ENCODE data around the gene MAP2. TPM values are rescaled to one million over a fixed set of nuclear protein-coding genes. Genes with fewer than 3 reads are reported as not detected.

Gene MAP2
- total RNA-seq, 2 experiments from 2014 or later, result not detected

- no peak overlapping the region for H3K4me3 Mint-ChIP-seq
- no peaks in the 10 kb centered on the region for H3K9me3 Mint-ChIP-seq
- DNase-seq (no peak), ATAC-seq (ENCODE audit: low read depth) (no peak)
- no peaks in the 10 kb centered on the region for H3K36me3 Mint-ChIP-seq
- H3K4me1 Mint-ChIP-seq, result no peaks in the 10 kb centered on the region
- POLR2A ChIA-PET, result no interaction called here
- H3K27me3 Mint-ChIP-seq, result no peaks in the 10 kb centered on the region
- H3K27ac Mint-ChIP-seq, result no peak overlapping the region
Observed at GRCh38 chr2:209517436-209517835, 93.6 kb downstream of the MAP2 start.

- ATAC-seq (ENCODE audit: low read depth) (no peak), DNase-seq (no peak)
- POLR2A ChIA-PET, result no interaction called here
- Mint-ChIP-seq H3K27ac (no peak overlapping the region), H3K4me3 (no peak overlapping the region), H3K36me3 (no peaks in the 10 kb centered on the region), H3K27me3 (no peaks in the 10 kb centered on the region), H3K4me1 (no peaks in the 10 kb centered on the region), H3K9me3 (no peaks in the 10 kb centered on the region)
Observed at GRCh38 chr2:209519271-209519670, 95.4 kb downstream of the MAP2 start.

- ATAC-seq (ENCODE audit: low read depth) (no peak), DNase-seq (no peak)
- Mint-ChIP-seq H3K36me3 (no peaks in the 10 kb centered on the region), H3K4me1 (no peaks in the 10 kb centered on the region), H3K4me3 (no peak overlapping the region), H3K27me3 (no peaks in the 10 kb centered on the region), H3K27ac (no peak overlapping the region), H3K9me3 (no peaks in the 10 kb centered on the region)
- POLR2A ChIA-PET, result no interaction called here
Observed at GRCh38 chr2:209519906-209520305, 96.1 kb downstream of the MAP2 start.

- no peak for DNase-seq
- H3K4me3 Mint-ChIP-seq, result no peak overlapping the region
- POLR2A ChIA-PET, result no interaction called here
- H3K4me1 Mint-ChIP-seq, result peaks cover 11% of the 10 kb centered on the region
- no peak overlapping the region for H3K27ac Mint-ChIP-seq
- peaks cover 3% of the 10 kb centered on the region for H3K27me3 Mint-ChIP-seq
- no peak for ATAC-seq (ENCODE audit: low read depth)
- no peaks in the 10 kb centered on the region for H3K36me3 Mint-ChIP-seq
- H3K9me3 Mint-ChIP-seq, result no peaks in the 10 kb centered on the region
Observed at GRCh38 chr2:209523041-209523740, 99.3 kb downstream of the MAP2 start.

GRCh38 chr2:209523867-209524266, 100.0 kb downstream of the MAP2 start:
- ATAC-seq (ENCODE audit: low read depth) (no peak), DNase-seq (no peak)
- Mint-ChIP-seq H3K4me3 (no peak overlapping the region), H3K36me3 (no peaks in the 10 kb centered on the region), H3K9me3 (no peaks in the 10 kb centered on the region), H3K27ac (no peak overlapping the region), H3K27me3 (peaks cover 3% of the 10 kb centered on the region), H3K4me1 (peaks cover 11% of the 10 kb centered on the region)
- POLR2A ChIA-PET, result no interaction called here

- ATAC-seq (ENCODE audit: low read depth) (no peak), DNase-seq (no peak)
- peaks cover 3% of the 10 kb centered on the region for H3K27me3 Mint-ChIP-seq
- no peaks in the 10 kb centered on the region for H3K9me3 Mint-ChIP-seq
- no peaks in the 10 kb centered on the region for H3K36me3 Mint-ChIP-seq
- no peak overlapping the region for H3K27ac Mint-ChIP-seq
- no peak overlapping the region for H3K4me3 Mint-ChIP-seq
- POLR2A ChIA-PET, result no interaction called here
- H3K4me1 Mint-ChIP-seq, result peaks cover 11% of the 10 kb centered on the region
Observed at GRCh38 chr2:209525331-209525730, 101.5 kb downstream of the MAP2 start.

GRCh38 chr2:209525834-209526281, 102.0 kb downstream of the MAP2 start:
- DNase-seq (no peak), ATAC-seq (ENCODE audit: low read depth) (no peak)
- Mint-ChIP-seq H3K36me3 (no peaks in the 10 kb centered on the region), H3K9me3 (no peaks in the 10 kb centered on the region), H3K4me1 (peaks cover 11% of the 10 kb centered on the region), H3K4me3 (peak overlapping the region; percentile 67), H3K27ac (no peak overlapping the region), H3K27me3 (peaks cover 4% of the 10 kb centered on the region)
- POLR2A ChIA-PET, result no interaction called here

- Mint-ChIP-seq H3K27ac (no peak overlapping the region), H3K27me3 (peaks cover 5% of the 10 kb centered on the region), H3K9me3 (no peaks in the 10 kb centered on the region), H3K36me3 (no peaks in the 10 kb centered on the region), H3K4me3 (peak overlapping the region; percentile 51), H3K4me1 (peaks cover 11% of the 10 kb centered on the region)
- POLR2A ChIA-PET, result no interaction called here
- no peak for DNase-seq
- no peak for ATAC-seq (ENCODE audit: low read depth)
Observed at GRCh38 chr2:209526561-209526960, 102.7 kb downstream of the MAP2 start.

- no peak overlapping the region for H3K27ac Mint-ChIP-seq
- ATAC-seq (ENCODE audit: low read depth), result no peak
- POLR2A ChIA-PET, result no interaction called here
- peaks cover 5% of the 10 kb centered on the region for H3K27me3 Mint-ChIP-seq
- no peaks in the 10 kb centered on the region for H3K9me3 Mint-ChIP-seq
- no peak for DNase-seq
- H3K4me3 Mint-ChIP-seq, result no peak overlapping the region
- no peaks in the 10 kb centered on the region for H3K36me3 Mint-ChIP-seq
- H3K4me1 Mint-ChIP-seq, result peaks cover 11% of the 10 kb centered on the region
Observed at GRCh38 chr2:209529579-209529978, 105.7 kb downstream of the MAP2 start.

- Mint-ChIP-seq H3K27ac (no peak overlapping the region), H3K36me3 (no peaks in the 10 kb centered on the region), H3K4me1 (peaks cover 2% of the 10 kb centered on the region), H3K4me3 (no peak overlapping the region), H3K27me3 (peaks cover 7% of the 10 kb centered on the region), H3K9me3 (no peaks in the 10 kb centered on the region)
- DNase-seq, result no peak
- POLR2A ChIA-PET, result no interaction called here
- ATAC-seq (ENCODE audit: low read depth), result no peak
Observed at GRCh38 chr2:209532321-209532720, 108.5 kb downstream of the MAP2 start.

GRCh38 chr2:209533391-209533790, 109.5 kb downstream of the MAP2 start:
- peaks cover 5% of the 10 kb centered on the region for H3K27me3 Mint-ChIP-seq

DNA sequence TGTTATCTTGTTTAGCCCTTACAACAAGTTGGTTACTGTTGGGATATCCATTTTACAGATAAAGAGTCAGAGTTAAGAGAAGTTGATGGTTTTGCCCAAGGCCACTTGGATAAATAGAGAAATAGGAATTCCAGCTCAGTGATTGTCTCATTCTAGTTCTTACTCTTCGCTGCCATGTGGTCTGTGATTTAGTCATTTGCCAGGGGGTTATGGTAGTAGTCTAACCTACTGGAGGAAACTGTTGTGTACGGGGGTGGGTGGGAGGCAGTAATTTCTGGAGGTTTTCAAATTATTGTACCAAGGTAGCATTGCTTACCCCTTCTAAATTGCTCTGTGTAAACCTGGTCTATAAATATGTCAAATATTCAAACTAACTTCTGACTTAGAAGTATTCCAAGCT, 110.4 kb downstream of the MAP2 start:
- Mint-ChIP-seq H3K4me3 (no peak overlapping the region), H3K4me1 (no peaks in the 10 kb centered on the region), H3K27me3 (peaks cover 5% of the 10 kb centered on the region), H3K9me3 (no peaks in the 10 kb centered on the region), H3K27ac (no peak overlapping the region), H3K36me3 (no peaks in the 10 kb centered on the region)
- POLR2A ChIA-PET, result no interaction called here
- no peak for ATAC-seq (ENCODE audit: low read depth)
- DNase-seq, result no peak

More at GRCh38 chr2:209533391-209533790, 109.5 kb downstream of the MAP2 start:
- H3K9me3 Mint-ChIP-seq, result no peaks in the 10 kb centered on the region
- H3K4me3 Mint-ChIP-seq, result no peak overlapping the region
- H3K27ac Mint-ChIP-seq, result no peak overlapping the region
- no peaks in the 10 kb centered on the region for H3K4me1 Mint-ChIP-seq
- H3K36me3 Mint-ChIP-seq, result no peaks in the 10 kb centered on the region
- POLR2A ChIA-PET, result no interaction called here
- no peak for DNase-seq
- no peak for ATAC-seq (ENCODE audit: low read depth)

DNA sequence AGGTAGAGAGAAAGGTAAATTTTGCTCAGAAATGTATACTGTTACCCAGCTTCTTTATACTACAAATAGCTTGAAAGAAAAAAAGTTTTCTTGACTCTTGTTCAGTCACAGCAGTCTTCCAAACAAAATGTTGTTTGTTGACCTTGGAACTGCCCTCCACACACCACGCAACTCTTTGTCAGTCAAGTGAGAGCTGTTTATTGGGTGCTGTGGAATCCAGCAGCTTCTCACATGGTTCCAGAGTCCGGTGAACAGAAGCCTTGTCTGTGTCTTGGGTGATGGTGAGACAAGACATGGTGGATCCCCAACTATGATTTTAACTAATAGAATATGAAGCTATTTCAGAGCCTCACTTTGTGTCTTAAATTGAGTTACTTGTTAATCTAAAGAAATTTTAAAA, 112.5 kb downstream of the MAP2 start:
- Mint-ChIP-seq H3K4me1 (no peaks in the 10 kb centered on the region), H3K27ac (no peak overlapping the region), H3K27me3 (peaks cover 2% of the 10 kb centered on the region), H3K9me3 (no peaks in the 10 kb centered on the region), H3K4me3 (no peak overlapping the region), H3K36me3 (no peaks in the 10 kb centered on the region)
- POLR2A ChIA-PET, result no interaction called here
- DNase-seq, result no peak
- no peak for ATAC-seq (ENCODE audit: low read depth)

DNA sequence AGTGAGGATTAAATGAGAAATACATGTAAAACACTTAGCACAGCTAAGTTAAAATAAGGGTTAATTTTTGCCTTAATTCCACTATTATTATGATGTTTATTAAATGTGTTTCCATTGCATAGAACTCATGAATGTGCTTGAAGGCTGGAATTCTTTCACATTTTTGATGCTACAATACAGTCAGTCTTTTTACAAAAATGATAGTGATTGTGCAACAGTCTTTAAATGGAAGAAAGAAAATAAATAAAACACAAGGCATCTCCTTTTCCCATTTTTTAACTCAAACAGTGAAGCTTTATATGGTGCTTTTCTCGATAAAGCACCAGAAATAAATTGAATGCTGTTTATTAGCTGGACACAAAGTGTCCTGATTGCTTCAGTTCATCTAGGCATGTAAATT, 123.9 kb downstream of the MAP2 start:
- no peak for ATAC-seq (ENCODE audit: low read depth)
- POLR2A ChIA-PET, result no interaction called here

GRCh38 chr2:209549589-209549988, 125.7 kb downstream of the MAP2 start:
- POLR2A ChIA-PET, result no interaction called here
- Mint-ChIP-seq H3K27ac (no peak overlapping the region), H3K9me3 (no peaks in the 10 kb centered on the region), H3K4me3 (no peak overlapping the region), H3K4me1 (no peaks in the 10 kb centered on the region), H3K36me3 (no peaks in the 10 kb centered on the region), H3K27me3 (peaks cover 2% of the 10 kb centered on the region)
- DNase-seq (no peak), ATAC-seq (ENCODE audit: low read depth) (no peak)

More for the DNA sequence above, 123.9 kb downstream of the MAP2 start:
- H3K4me1 Mint-ChIP-seq, result no peaks in the 10 kb centered on the region
- H3K4me3 Mint-ChIP-seq, result no peak overlapping the region
- no peaks in the 10 kb centered on the region for H3K9me3 Mint-ChIP-seq
- DNase-seq, result no peak
- no peak overlapping the region for H3K27ac Mint-ChIP-seq
- peaks cover 2% of the 10 kb centered on the region for H3K27me3 Mint-ChIP-seq
- no peaks in the 10 kb centered on the region for H3K36me3 Mint-ChIP-seq

Data from activated naive CD8-positive, alpha-beta T cell treated with anti-CD3 and anti-CD28 coated beads, Interleukin-2, amount 10 ng/mL, durations not matched to agents 7 days and 5 days (primary cell).